ENCODE results near the gene ATG12. TPM values are rescaled to one million over a fixed set of nuclear protein-coding genes. Genes with fewer than 3 reads are reported as not detected.

Gene ATG12
- total and polyA plus RNA-seq, 2 of the 8 experiments (the other 6 are each of a cell fraction or from before 2014, with no cell fraction given): 23.8 to 49.3 TPM

- ChIA-PET CTCF (ENCODE audit: partially characterized antibody) (interaction anchor here (0.5 to 0.6 kb wide), 2 partner anchors 8 to 34 kb away, joined by 3 to 4 read pairs; no protein-coding TSS in a partner anchor), POLR2A (ENCODE audit: partially characterized antibody) (interaction anchor here (0.9 kb wide), 1 partner anchor 246 kb away, joined by 3 read pairs; no protein-coding TSS in a partner anchor)
- Histone ChIP-seq H3K4me3 (ENCODE audit: extremely low read depth in 1 of 4, insufficient read depth in 2 of 4, low read depth in 3 of 4, low read length in 4 of 4) (no peak overlapping the region), H3K79me2 (ENCODE audit: control insufficient read depth in 1 of 2, insufficient read depth in 2 of 2, low read length in 2 of 2) (peaks cover 3 to 90% of the 10 kb centered on the region in 2 experiments; a peak in 3 of 4 replicates), H3K4me2 (ENCODE audit: insufficient read depth in 1 of 2, low read depth in 2 of 2, low read length in 2 of 2) (no peak overlapping the region), H3K9me3 (ENCODE audit: insufficient read depth in 2 of 2, low read depth in 1 of 2, low read length in 1 of 2) (no peaks in the 10 kb centered on the region), H2BK15ac (ENCODE audit: low read length) (no peak overlapping the region), H4K8ac (ENCODE audit: extremely low read depth, insufficient read depth, low read length) (no peak overlapping the region), H4K91ac (replicated peaks; ENCODE audit: insufficient read length, low read length) (no peak overlapping the region), H4K5ac (ENCODE audit: insufficient read length, low read depth, low read length) (no peak overlapping the region), H3K23me2 (ENCODE audit: low read depth, low read length) (peaks cover 3% of the 10 kb centered on the region; the same call in 1 of the 2 replicates), H2BK12ac (ENCODE audit: low read depth, low read length) (no peak overlapping the region), H3K79me1 (ENCODE audit: low read depth, low read length) (peaks cover 4% of the 10 kb centered on the region; the same call in 1 of the 2 replicates), H2AK5ac (ENCODE audit: low read depth, low read length) (no peak overlapping the region), H3K18ac (ENCODE audit: extremely low read depth, low read length) (no peak overlapping the region), H3K4me1 (replicated peaks in 1 of 4; ENCODE audit: control insufficient read depth in 3 of 4, insufficient read depth in 4 of 4, low read length in 3 of 4) (peaks cover 0 to 7% (median 2%) of the 10 kb centered on the region in 4 experiments; a peak in 2 of 7 replicates), H3K56ac (replicated peaks; ENCODE audit: insufficient read length, low read depth, low read length) (no peak overlapping the region), H3K27me3 (replicated peaks in 1 of 4; ENCODE audit: control insufficient read depth in 3 of 4, extremely low read depth in 1 of 4, insufficient read depth in 3 of 4, low read length in 3 of 4) (no peaks in the 10 kb centered on the region), H3K23ac (ENCODE audit: insufficient read length) (no peak overlapping the region), H2BK20ac (ENCODE audit: low read length) (no peak overlapping the region), H4K20me1 (replicated peaks in 1 of 2; ENCODE audit: control insufficient read depth in 1 of 2, insufficient read depth in 2 of 2, low read length in 2 of 2) (peaks cover 1 to 10% of the 10 kb centered on the region in 2 experiments), H3K14ac (ENCODE audit: insufficient read length) (no peak overlapping the region), H2BK5ac (ENCODE audit: low read depth, low read length) (no peak overlapping the region), H2AFZ (ENCODE audit: low read length) (no peak overlapping the region), H3K4ac (replicated peaks; ENCODE audit: insufficient read length, low read depth, low read length) (no peak overlapping the region), H2BK120ac (replicated peaks; ENCODE audit: low read depth, low read length) (no peak overlapping the region), H3K36me3 (ENCODE audit: control insufficient read depth in 2 of 4, insufficient read depth in 4 of 4, low read length in 3 of 4) (no peaks in the 10 kb centered on the region), H3K9ac (replicated peaks in 1 of 4; ENCODE audit: extremely low read depth in 1 of 4, low read depth in 3 of 4, low read length in 3 of 4) (no peak overlapping the region; a peak in 1 of 7 replicates), H3K27ac (ENCODE audit: low read depth, low read length) (no peak overlapping the region)
- WGBS, 2 experiments (ENCODE audit: extremely low coverage in 1 of 2, insufficient coverage in 1 of 2, insufficient read length in 1 of 2, insufficient replicate concordance in 2 of 2, low coverage in 1 of 2, low lambda C conversion rate in 2 of 2, missing lambda C conversion rate in 1 of 2): 87% methylated on average over 7 of the region's 7 CpGs; no CpG with 5 or more reads in 1 of the 2 experiments
- FAIRE-seq (no peak), DNase-seq (ENCODE audit: low read depth in 1 of 2, low spot score in 2 of 2) (no peak)
- TF ChIP-seq POLR2AphosphoS5 (IDR thresholded peaks at IDR 0.05; ENCODE audit: low read depth, low read length): no peak
- TF ChIP-seq JUND (IDR thresholded peaks at IDR 0.05; ENCODE audit: low read length): no peak
- TF ChIP-seq EZH2 (IDR thresholded peaks at IDR 0.05; ENCODE audit: low read depth, low read length, severe bottlenecking): no peak
- TF ChIP-seq ZNF274 (IDR thresholded peaks at IDR 0.05; ENCODE audit: borderline replicate concordance, extremely low read depth, low read length): no peak
These were observed 5.9 kb upstream of the ATG12 start for GRCh38 chr5:115847290-115847689.
